Left colon (tissue), 2 donors: Measurements from ENCODE around the gene SMAD1. TPM values are rescaled to one million over a fixed set of nuclear protein-coding genes. Genes with fewer than 3 reads are reported as not detected.

Experiments used
- ATAC-seq: fragments of 200-7000 bp; cut with Tn5 transposase; one replicate; pipeline ENCODE4 v1.9.1; 2020; ENCODE audit warnings: mild to moderate bottlenecking, moderate library complexity
- DNase-seq, 2 donors: peaks; one replicate each; pipeline ENCODE4 v3.0.0-alpha.2; 2020
- intact Hi-C, 2 donors: fragments of 100-400 bp; cut with DNase I in 1 of 2; cut with micrococcal nuclease in 1 of 2; formaldehyde crosslinking; loops; one replicate each; pipeline versions ENCODE4 v1.11.2 to v1.14.0; 2022; cut with DNase I, micrococcal nuclease
- long read RNA-seq: library from polyadenylated mRNA; unstranded; transcript quantifications from one replicate; pipeline ENCODE4 v2.0.0, GENCODE V29; 2021
- total RNA-seq, 2 donors: library from RNA; stranded (reverse); fragmentation: NEBNext Ultra II Directional; extraction: Animal tissue kit (Norgen Biotek cat#: 25700); gene quantifications; one replicate each; pipeline ENCODE4 v1.2.1, GENCODE V29; 2021
- donor health status: DM: no; HTN: no; CAD: no.
- donor health status: DM: yes; HTN: yes; CAD: no.

The SMAD1 gene
- 10 to 100 TPM; 36.3 to 44.4 TPM for total RNA-seq
- long read RNA-seq, transcript SMAD1-201 (7 exons, 1,966 nt) = major isoform, 17 of 43 reads
- long read RNA-seq, partial matches to known transcripts = 15 of 43 reads
- long read RNA-seq, other reads (novel, unspliced or antisense) = 11 of 43 reads

DNA sequence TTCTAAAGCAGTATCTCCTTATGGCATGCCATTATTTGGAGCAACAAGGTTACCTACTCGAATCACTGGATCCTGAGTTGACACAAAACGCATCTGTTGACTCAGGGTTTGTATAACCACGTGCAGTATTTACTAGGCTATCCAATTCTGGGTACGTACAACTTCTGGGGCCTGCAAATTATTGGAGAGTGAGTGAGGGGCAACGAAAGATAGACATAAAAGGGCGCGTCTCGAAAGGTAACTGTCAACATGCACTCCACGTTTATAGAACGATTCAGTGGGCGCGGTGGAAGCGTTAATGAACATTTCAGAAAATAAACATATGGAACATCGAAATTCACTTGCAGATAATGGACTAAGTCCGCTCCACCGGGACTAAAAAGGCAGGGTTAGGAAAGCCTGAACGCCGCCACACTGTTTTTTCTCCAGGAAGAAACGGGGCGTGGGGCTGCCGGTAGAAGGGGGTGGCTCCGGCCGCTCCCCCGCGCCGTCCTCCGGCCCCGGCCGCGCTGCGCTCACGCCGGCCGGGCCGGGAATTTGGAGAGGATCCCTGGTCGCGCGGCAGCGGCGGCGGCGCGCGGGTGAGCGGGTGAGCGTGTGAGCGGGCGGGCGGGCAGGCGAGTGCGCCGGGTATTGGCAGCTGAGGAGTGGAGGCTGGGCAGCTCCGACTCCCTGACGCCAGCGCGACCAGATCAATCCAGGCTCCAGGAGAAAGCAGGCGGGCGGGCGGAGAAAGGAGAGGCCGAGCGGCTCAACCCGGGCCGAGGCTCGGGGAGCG, at the start of gene SMAD1:
Gene SMAD1, plus strand, starts transcription at position 690 of the 778 bp plus-strand sequence. CDS start 32,761 bp downstream, outside the sequence.
- DNase-seq (peak; percentile 82 to 85), ATAC-seq (peak; percentile 88)
- intact Hi-C loops = loop anchor here in 1 of 2 donors (10.0 kb wide), 1 partner anchor 63 kb away; no protein-coding TSS in a partner anchor

- intact Hi-C loops = no loop called here
- DNase-seq = no peak
- ATAC-seq = no peak
Observed at GRCh38 chr4:145433684-145434083, 48.0 kb upstream of the SMAD1 start.

- ATAC-seq = no peak
- intact Hi-C loops = no loop called here
- DNase-seq = no peak
Observed at GRCh38 chr4:145435646-145436045, 46.0 kb upstream of the SMAD1 start.

- intact Hi-C loops = no loop called here
- ATAC-seq (no peak), DNase-seq (no peak)
Observed at GRCh38 chr4:145436114-145436513, 45.5 kb upstream of the SMAD1 start.

- ATAC-seq (no peak), DNase-seq (no peak)
- intact Hi-C loops = no loop called here
Observed at GRCh38 chr4:145436796-145437195, 44.9 kb upstream of the SMAD1 start.

DNA sequence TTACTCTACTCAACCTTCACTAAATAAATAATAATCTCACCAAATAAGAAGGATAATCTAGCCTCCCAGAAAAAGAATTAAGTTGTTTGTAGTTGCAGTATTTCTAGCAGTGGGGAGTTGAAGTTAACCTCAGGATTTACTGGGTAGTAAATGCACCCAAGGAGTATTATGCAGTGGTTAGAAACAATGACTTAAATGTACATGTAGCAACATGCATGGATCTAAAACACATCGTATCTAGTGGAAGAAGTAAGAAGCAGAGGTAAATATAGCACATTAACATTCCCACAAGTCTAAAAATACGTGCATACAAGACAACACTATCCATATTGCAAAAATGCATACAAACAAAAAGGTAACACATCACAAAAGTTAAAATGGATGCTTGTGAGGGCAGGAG, 44.2 kb upstream of the SMAD1 start:
- no peak for ATAC-seq
- intact Hi-C loops = no loop called here
- no peak for DNase-seq

GRCh38 chr4:145438298-145438697, 43.4 kb upstream of the SMAD1 start:
- ATAC-seq = no peak
- intact Hi-C loops = no loop called here
- no peak for DNase-seq

GRCh38 chr4:145440292-145441007, 41.2 kb upstream of the SMAD1 start:
- intact Hi-C loops = no loop called here
- no peak for DNase-seq
- peak; percentile 33 for ATAC-seq

DNA sequence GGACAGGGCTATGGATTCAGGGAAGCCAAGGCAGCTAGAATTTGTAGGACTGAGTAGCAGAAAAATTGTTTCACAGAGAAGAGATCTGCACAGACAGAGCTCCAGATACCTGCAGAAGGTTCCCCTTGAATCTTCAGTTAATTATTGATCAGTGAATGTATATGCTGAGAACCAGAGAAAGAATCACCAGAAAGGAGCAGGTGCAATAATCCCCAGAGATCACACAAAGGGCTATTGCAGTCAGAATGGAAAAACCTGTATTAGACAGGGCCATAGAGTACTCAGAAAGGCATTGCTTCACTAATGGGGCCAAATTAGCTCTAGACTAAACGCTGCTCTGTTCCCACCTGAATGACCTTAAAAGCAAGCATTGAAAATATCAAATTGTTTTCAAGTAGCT, 35.5 kb upstream of the SMAD1 start:
- intact Hi-C loops = no loop called here
- ATAC-seq (no peak), DNase-seq (no peak)

GRCh38 chr4:145451895-145452294, 29.8 kb upstream of the SMAD1 start:
- ATAC-seq = no peak
- intact Hi-C loops = no loop called here
- DNase-seq = no peak

DNA sequence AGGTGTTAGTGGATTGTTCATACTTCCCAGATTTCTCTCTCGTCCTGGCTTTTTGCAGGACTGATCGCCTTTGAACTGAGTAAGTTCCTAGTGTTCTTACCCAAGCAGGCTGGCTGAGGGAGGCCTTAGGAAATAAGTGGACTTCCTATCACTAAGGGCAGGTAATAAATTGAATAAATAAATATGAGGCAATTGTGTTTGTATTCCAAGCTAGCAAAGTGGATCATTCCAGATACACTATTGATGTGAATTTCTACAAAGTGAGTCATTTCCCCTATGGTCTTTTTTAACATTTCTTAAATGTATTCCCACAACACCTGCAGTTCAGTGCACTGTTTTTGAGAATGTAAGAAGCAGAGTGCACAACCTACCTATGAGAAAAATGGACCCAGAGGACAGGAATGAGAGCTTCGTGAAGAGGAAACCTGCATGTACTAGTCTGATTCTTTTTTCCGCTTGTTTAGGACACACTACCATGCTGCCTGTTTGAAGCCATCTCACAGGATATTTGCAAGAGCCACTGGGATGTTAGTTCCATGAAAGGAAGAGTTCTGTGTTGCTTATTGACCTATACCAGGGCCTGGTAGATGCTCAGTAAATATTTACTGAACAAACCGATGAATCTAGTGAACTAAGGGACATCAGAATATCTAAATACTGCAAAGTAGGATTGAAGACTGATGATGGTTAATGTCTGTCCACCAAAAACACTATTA, 29.0 kb upstream of the SMAD1 start:
- no peak for ATAC-seq
- no peak for DNase-seq
- intact Hi-C loops = no loop called here

GRCh38 chr4:145453163-145453520, 28.5 kb upstream of the SMAD1 start:
- DNase-seq = no peak
- no peak for ATAC-seq
- intact Hi-C loops = no loop called here

DNA sequence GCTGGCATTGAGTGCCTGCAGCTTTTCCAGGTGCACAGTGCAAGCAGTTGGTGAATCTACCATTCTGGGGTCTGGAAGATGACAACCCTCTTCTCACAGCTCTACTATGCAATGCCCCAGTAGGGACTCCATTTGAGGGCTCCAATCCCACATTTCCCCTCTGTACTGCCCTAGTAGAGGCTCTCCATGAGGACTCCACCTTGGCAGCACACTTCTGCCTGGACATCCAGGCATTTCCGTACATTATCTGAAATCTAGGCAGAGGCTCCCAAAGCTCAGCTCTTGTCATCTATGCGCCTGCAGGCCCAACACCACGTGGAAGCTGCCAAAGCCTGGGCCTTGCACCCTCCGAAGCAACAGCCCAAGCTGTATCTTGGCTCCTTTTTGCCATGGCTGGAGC, 8.4 kb upstream of the SMAD1 start:
- DNase-seq = no peak
- ATAC-seq = no peak
- intact Hi-C loops = no loop called here

GRCh38 chr4:145480257-145480656, 1.4 kb upstream of the SMAD1 start:
- intact Hi-C loops = loop anchor here in 1 of 2 donors (10.0 kb wide), 1 partner anchor 65 kb away; no protein-coding TSS in a partner anchor
- no peak for ATAC-seq
- no peak for DNase-seq

- DNase-seq (no peak), ATAC-seq (peak; percentile 22)
- intact Hi-C loops = loop anchor here in 1 of 2 donors (10.0 kb wide), 1 partner anchor 63 kb away; no protein-coding TSS in a partner anchor
Observed at GRCh38 chr4:145481942-145482208, 222 bp downstream of the SMAD1 start.

GRCh38 chr4:145482209-145483037, 770 bp downstream of the SMAD1 start:
- peak; percentile 45 to 62 for DNase-seq
- intact Hi-C loops = loop anchor here in 1 of 2 donors (10.0 kb wide), 1 partner anchor 62 kb away; no protein-coding TSS in a partner anchor
- peak; percentile 62 for ATAC-seq

GRCh38 chr4:145483514-145483913, 1.9 kb downstream of the SMAD1 start:
- intact Hi-C loops = loop anchor here in 1 of 2 donors (10.0 kb wide), 1 partner anchor 61 kb away; no protein-coding TSS in a partner anchor
- ATAC-seq (no peak), DNase-seq (no peak)

GRCh38 chr4:145484225-145484846, 2.7 kb downstream of the SMAD1 start:
- DNase-seq = no peak
- ATAC-seq = no peak
- intact Hi-C loops = loop anchor here in 1 of 2 donors (10.0 kb wide), 1 partner anchor 60 kb away; no protein-coding TSS in a partner anchor
